ENCODE measurements around the gene AEN.

Gene AEN

DNA sequence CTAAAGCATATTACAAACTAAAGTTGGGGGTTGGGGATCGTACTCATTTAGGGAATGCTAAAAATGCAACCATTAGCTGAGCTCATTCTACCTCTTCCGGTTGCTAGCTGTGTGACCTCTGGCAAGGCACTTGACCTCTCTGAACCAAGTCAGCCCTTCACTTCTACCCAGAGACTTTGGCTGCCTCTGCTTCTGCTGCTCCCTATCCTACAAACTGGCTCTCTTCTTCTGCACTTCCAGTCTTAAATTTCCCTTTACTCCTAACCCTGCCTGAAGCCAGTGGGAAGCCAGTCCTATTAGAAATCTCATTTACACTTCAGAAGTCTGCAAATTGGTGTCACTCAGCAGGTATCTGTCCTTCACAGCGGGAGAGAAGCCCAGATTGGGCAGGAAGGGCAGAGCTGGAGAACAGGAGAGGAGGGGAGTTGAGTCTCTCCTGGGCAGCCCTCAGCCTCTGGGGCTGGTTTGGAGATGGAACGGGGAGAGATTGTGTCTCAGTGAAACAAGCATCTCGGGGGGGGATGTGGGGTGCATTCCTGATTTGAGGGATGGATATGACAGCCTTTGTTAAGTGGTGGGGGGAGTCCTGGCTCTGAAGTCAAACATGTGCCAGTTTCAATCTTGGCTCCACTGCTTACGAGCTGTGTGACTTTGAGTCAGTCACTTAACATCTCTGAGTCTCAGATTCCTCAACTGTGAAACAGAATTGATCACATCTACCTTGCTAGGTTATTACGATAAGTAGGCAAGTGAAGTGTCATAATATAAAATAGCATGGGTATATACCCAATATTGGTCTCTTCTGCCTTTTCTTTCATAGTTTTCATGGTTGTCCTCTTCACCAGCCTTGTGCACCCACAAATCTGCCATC is 7.8 kb upstream of the AEN start:
- DNase-seq (ENCODE audit: low read depth): no peak

GRCh38 chr15:88615303-88616107 is 5.6 kb upstream of the AEN start:
- no peak for DNase-seq (ENCODE audit: low read depth)

GRCh38 chr15:88616240-88616639 is 4.9 kb upstream of the AEN start:
- no peak for DNase-seq (ENCODE audit: low read depth)

DNA sequence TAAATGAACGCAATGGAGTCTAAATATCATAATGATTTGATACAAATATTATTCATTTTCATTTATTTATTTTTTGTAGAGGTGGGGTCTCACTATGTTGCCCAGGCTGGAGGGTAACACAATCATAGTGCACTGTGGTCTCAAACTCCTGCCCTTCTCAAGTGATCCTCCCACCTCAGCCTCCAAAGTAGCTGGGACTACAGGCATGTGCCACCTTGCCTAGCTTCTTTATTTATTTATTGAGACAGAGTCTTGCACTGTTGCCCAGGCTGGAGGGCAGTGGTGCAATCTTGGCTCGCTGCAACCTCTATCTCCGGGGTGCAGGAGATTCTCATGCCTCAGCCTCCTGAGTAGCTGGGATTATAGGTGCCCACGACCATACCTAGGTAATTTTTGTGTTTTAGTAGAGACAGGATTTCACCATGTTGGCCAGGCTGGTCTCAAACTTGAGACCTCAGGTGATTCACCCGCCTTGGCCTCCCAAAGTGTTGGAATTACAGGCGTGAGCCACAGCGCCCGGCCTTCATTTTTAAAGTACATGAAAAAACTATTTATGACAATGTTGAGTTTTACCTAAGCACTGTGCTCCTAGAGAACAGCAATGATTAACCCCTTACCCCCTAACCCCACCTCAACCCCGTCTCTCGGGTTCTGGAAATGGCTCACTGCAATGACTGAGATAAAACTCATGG is 4.0 kb upstream of the AEN start:
- no peak for DNase-seq (ENCODE audit: low read depth)

- no peak for DNase-seq (ENCODE audit: low read depth)
Observed at GRCh38 chr15:88617790-88618189, 3.4 kb upstream of the AEN start.

- DNase-seq (ENCODE audit: low read depth): no peak
Observed at GRCh38 chr15:88618686-88619085, 2.5 kb upstream of the AEN start.

DNA sequence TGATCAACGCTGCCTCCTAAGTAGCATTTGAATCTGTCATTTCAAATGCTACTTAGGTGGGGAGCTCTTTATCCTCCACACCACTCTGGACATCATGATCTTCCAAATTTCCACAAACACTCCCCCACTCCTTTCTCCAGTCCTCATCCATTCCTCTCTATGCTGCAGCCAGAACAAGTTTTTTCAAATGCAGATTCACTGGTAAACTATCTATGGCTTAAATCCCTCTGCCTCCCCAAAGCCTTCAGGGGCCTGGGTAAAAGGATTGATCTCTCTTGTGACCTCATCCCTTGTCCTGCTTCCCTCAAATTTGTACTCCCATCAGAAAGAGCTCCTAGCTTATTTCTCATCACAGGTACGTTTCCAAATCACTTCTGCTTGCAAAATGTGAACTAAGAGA is 1.3 kb upstream of the AEN start:
- no peak for DNase-seq (ENCODE audit: low read depth)

GRCh38 chr15:88621789-88622604 is 857 bp downstream of the AEN start:
- DNase-seq (ENCODE audit: low read depth): no peak

GRCh38 chr15:88622605-88622975 is 1.4 kb downstream of the AEN start:
- DNase-seq (ENCODE audit: low read depth): no peak

GRCh38 chr15:88623061-88623460 is 1.9 kb downstream of the AEN start:
- peak; percentile 36 for DNase-seq (ENCODE audit: low read depth)

GRCh38 chr15:88623632-88624031 is 2.5 kb downstream of the AEN start:
- DNase-seq (ENCODE audit: low read depth): no peak

GRCh38 chr15:88624156-88624970 is 3.2 kb downstream of the AEN start:
- DNase-seq (ENCODE audit: low read depth): no peak

DNA sequence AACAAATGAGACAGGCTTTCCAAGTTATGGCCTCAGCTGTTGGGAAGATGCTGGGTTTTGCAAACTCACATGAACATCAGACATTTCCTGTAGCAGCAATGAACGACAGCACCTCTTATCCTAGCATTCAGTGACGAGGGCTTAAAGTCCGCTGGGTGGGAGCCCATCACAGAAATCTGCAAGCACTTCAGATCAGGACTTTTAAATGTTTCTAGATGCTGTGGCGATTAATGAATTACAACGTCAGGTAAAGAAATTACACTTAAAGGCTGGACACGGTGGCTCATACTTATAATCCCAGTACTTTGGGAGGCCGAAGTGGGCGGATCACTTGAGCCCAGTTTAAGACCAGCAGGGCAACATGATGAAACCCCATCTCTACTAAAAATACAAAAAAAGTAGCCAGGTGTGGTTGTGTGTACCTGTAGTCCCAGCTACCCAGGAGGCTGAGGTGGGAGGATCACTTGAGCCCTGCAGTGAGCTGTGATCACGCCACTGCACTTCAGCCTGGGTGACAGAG is 3.9 kb downstream of the AEN start:
- no peak for DNase-seq (ENCODE audit: low read depth)

GRCh38 chr15:88625943-88626741 is 5.0 kb downstream of the AEN start:
- no peak for DNase-seq (ENCODE audit: low read depth)

- DNase-seq (ENCODE audit: low read depth): no peak
Observed at GRCh38 chr15:88627463-88627862, 6.3 kb downstream of the AEN start.

DNA sequence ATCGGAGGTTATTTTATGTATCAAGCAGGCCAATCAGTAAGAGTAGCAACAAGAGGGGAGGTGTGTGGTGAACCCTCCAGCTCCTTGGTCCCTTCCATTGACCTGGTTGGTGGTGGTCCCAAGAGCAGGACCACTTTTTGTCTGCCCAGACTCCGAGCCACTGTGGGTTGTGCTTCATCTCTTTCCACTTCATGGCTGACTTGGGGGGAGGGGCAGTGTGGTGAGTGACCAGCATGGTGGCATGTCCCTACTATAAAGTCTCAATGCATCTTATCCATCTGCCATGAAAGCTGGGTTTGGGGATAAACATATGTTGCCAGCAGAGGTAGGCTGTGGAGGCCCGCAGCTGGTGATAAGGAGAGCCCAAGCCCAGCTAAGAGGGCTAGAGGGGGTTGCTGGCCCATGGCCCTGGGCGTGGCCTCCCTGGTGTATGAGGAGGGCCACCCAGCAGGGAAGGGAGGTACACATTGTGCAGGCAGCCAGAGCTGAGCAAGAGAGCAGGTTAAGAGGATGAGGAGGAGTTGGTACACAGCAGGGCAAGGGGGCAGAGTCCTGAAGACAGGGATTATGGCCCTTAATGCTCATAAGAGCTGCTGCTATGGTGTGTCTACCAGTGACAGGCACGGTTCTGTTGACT is 7.0 kb downstream of the AEN start:
- no peak for DNase-seq (ENCODE audit: low read depth)

GRCh38 chr15:88629071-88629470 is 7.9 kb downstream of the AEN start:
- no peak for DNase-seq (ENCODE audit: low read depth)

GRCh38 chr15:88630141-88630721 is 9.1 kb downstream of the AEN start:
- no peak for DNase-seq (ENCODE audit: low read depth)
